ENCODE measurements around the gene KLHL6. TPM values are rescaled to one million over a fixed set of nuclear protein-coding genes. Genes with fewer than 3 reads are reported as not detected.

KLHL6 gene
- total and polyA plus RNA-seq, 4 donors: 0.42 to 3.8 (median 1.0) TPM

DNA sequence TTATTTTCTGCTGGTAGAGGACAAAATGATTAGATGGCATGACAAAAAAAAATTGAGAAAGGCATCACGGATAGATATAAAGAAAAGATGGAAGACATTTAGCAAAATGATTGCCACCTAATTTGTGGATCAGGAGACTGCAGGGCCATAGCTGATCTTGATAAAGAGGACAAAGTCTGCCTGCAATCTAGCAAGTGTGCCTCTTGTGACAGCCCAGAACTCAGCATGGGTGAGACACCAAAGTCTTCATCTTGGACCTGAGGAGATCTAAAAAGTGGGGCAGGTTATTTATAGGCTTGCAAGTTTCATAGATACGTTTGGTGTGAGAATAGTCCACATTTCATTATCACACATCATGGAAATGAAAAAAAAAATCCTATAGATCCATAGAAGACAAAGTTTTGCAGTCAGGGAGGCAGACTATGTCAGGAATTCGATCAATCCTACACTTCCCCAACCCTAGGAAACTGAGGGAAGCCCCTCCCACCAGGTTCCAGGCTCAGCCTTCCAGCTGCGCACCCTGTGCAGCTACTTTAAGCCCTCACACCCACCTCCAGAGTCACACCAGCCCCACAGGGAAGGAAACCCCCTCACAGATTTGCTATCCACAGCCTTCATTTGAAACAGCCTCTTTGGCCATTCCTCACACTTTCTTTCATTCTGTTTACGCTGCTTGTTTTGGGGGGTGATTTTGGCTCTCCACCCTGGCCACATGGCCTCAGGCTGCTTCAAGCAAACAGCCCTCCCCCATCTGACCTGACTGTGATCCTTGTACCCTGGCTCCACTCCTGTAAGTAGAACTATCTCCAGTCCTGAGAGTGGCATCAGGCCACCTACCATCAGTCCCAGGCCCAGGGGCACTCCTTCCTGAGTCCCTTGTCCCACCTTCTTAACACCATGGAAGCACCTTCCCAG, 28.1 kb upstream of the KLHL6 start (continued):
- TF ChIP-seq, protein P1, sequence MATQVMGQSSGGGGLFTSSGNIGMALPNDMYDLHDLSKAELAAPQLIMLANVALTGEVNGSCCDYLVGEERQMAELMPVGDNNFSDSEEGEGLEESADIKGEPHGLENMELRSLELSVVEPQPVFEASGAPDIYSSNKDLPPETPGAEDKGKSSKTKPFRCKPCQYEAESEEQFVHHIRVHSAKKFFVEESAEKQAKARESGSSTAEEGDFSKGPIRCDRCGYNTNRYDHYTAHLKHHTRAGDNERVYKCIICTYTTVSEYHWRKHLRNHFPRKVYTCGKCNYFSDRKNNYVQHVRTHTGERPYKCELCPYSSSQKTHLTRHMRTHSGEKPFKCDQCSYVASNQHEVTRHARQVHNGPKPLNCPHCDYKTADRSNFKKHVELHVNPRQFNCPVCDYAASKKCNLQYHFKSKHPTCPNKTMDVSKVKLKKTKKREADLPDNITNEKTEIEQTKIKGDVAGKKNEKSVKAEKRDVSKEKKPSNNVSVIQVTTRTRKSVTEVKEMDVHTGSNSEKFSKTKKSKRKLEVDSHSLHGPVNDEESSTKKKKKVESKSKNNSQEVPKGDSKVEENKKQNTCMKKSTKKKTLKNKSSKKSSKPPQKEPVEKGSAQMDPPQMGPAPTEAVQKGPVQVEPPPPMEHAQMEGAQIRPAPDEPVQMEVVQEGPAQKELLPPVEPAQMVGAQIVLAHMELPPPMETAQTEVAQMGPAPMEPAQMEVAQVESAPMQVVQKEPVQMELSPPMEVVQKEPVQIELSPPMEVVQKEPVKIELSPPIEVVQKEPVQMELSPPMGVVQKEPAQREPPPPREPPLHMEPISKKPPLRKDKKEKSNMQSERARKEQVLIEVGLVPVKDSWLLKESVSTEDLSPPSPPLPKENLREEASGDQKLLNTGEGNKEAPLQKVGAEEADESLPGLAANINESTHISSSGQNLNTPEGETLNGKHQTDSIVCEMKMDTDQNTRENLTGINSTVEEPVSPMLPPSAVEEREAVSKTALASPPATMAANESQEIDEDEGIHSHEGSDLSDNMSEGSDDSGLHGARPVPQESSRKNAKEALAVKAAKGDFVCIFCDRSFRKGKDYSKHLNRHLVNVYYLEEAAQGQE (IDR thresholded peaks at IDR 0.05): no peak

DNA sequence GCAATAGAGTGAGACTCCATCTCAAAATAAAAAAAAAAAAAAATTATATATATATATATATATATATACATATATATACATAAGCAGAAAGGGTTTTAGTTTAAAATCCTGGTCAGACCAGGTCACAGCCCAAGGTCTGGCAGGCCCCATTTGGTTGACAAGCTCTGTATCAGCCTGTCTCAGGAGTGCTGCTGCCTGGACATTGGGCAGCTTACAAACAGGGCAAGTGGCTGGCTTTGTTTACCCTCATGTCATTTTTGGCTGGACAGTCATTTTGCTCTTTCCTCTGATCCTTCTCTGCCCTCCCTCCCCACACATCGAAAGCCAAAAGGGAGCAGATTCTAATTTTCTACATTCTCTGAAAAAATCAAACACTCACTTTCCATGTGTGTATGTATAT, 26.7 kb upstream of the KLHL6 start:
- Histone ChIP-seq H3K4me1 (ENCODE audit: control insufficient read depth in 4 of 4, insufficient read depth in 4 of 4, low read length in 3 of 4) (peaks cover 8 to 32% (median 30%) of the 10 kb centered on the region in 4 donors), H3K27ac (ENCODE audit: low read depth in 1 of 2, low read length in 2 of 2) (no peak overlapping the region), H3K9ac (ENCODE audit: low read depth in 1 of 2, low read length in 2 of 2) (no peak overlapping the region), H3K9me3 (ENCODE audit: control insufficient read depth in 4 of 4, low read length in 3 of 4) (no peaks in the 10 kb centered on the region), H3K36me3 (ENCODE audit: control insufficient read depth in 4 of 4, insufficient read depth in 3 of 4, low read depth in 1 of 4, low read length in 3 of 4) (no peaks in the 10 kb centered on the region), H3K4me3 (ENCODE audit: low read depth in 1 of 3, low read length in 3 of 3) (no peak overlapping the region), H3K27me3 (ENCODE audit: control insufficient read depth in 4 of 4, insufficient read depth in 4 of 4, low read length in 3 of 4) (no peaks in the 10 kb centered on the region)
- 41% methylated on average over 1 of the region's 1 CpG for WGBS
- TF ChIP-seq RAD21 (IDR thresholded peaks at IDR 0.05) (peak in 1 of 2 donors; percentile 6), JUND (IDR thresholded peaks at IDR 0.05) (no peak), TAF1 (conservative IDR thresholded peaks at IDR 0.05) (no peak), YY1 (IDR thresholded peaks at IDR 0.05) (no peak), SP1 (IDR thresholded peaks at IDR 0.05) (no peak), HNF4A (conservative IDR thresholded peaks at IDR 0.05) (peak; percentile 33 to 44), RXRA (IDR thresholded peaks at IDR 0.05) (peak in 1 of 2 donors; percentile 43)
- TF ChIP-seq, protein P1 (IDR thresholded peaks at IDR 0.05): no peak
- DNase-seq (ENCODE audit: low spot score): no peak

DNA sequence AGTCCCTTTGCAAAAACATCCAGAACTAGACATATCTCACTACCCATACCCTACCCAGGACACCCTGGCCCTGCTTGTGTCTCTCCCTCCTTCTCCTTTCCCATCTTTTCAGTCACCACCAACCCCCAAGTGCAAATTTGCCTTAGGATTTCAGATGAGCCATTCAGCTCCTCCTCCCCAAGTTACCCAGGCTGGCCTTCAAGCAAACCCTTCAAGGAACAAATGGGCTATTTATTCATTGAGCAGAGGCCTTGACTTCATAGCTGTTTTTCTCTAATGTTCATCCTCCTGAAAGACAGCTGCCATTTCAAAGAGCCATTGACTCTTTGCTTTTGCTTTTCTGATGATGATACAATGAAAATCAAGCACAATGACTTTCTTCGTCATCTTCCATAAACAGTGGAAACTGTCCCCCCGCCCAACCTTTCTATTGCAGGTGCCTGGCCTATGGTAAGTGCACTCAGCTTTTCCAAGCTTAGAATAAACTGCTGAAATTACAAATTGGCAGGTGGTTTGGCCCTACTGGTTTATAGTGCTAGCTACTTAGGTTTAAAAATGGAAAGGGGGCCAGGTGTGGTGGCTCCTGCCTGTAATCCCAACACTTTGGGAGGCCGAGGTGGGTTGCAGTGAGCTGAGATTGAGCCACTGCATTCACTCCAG, 26.1 kb upstream of the KLHL6 start:
- peaks cover 8 to 32% (median 30%) of the 10 kb centered on the region in 4 donors for H3K4me1 ChIP-seq (ENCODE audit: control insufficient read depth in 4 of 4, insufficient read depth in 4 of 4, low read length in 3 of 4)
- 96% methylated on average over 3 of the region's 3 CpGs for WGBS
- TF ChIP-seq RAD21 (IDR thresholded peaks at IDR 0.05): no peak
- TF ChIP-seq, protein P2, sequence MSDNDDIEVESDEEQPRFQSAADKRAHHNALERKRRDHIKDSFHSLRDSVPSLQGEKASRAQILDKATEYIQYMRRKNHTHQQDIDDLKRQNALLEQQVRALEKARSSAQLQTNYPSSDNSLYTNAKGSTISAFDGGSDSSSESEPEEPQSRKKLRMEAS (IDR thresholded peaks at IDR 0.05): no peak
- TF ChIP-seq, protein P1 (IDR thresholded peaks at IDR 0.05): no peak
- TF ChIP-seq, protein P3, sequence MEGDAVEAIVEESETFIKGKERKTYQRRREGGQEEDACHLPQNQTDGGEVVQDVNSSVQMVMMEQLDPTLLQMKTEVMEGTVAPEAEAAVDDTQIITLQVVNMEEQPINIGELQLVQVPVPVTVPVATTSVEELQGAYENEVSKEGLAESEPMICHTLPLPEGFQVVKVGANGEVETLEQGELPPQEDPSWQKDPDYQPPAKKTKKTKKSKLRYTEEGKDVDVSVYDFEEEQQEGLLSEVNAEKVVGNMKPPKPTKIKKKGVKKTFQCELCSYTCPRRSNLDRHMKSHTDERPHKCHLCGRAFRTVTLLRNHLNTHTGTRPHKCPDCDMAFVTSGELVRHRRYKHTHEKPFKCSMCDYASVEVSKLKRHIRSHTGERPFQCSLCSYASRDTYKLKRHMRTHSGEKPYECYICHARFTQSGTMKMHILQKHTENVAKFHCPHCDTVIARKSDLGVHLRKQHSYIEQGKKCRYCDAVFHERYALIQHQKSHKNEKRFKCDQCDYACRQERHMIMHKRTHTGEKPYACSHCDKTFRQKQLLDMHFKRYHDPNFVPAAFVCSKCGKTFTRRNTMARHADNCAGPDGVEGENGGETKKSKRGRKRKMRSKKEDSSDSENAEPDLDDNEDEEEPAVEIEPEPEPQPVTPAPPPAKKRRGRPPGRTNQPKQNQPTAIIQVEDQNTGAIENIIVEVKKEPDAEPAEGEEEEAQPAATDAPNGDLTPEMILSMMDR (IDR thresholded peaks at IDR 0.05; ENCODE audit: low read depth, low read length, missing input control): no peak
- no peak for TF ChIP-seq HNF4A (conservative IDR thresholded peaks at IDR 0.05)
- no peak for TF ChIP-seq GABPA (IDR thresholded peaks at IDR 0.05 in 1 of 2, conservative IDR thresholded peaks at IDR 0.05 in 1 of 2)
- no peak for TF ChIP-seq TAF1 (conservative IDR thresholded peaks at IDR 0.05)
- TF ChIP-seq HNF4G (IDR thresholded peaks at IDR 0.05): no peak
- TF ChIP-seq, protein P4, sequence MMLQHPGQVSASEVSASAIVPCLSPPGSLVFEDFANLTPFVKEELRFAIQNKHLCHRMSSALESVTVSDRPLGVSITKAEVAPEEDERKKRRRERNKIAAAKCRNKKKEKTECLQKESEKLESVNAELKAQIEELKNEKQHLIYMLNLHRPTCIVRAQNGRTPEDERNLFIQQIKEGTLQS (IDR thresholded peaks at IDR 0.05): no peak
- TF ChIP-seq SP1 (IDR thresholded peaks at IDR 0.05): no peak
- no peak for TF ChIP-seq YY1 (IDR thresholded peaks at IDR 0.05)

More for the DNA sequence above, 26.1 kb upstream of the KLHL6 start:
- Histone ChIP-seq H3K9ac (ENCODE audit: low read depth in 1 of 2, low read length in 2 of 2) (no peak overlapping the region), H3K36me3 (ENCODE audit: control insufficient read depth in 4 of 4, insufficient read depth in 3 of 4, low read depth in 1 of 4, low read length in 3 of 4) (no peaks in the 10 kb centered on the region), H3K27me3 (ENCODE audit: control insufficient read depth in 4 of 4, insufficient read depth in 4 of 4, low read length in 3 of 4) (no peaks in the 10 kb centered on the region), H3K27ac (ENCODE audit: low read depth in 1 of 2, low read length in 2 of 2) (no peak overlapping the region), H3K9me3 (ENCODE audit: control insufficient read depth in 4 of 4, low read length in 3 of 4) (no peaks in the 10 kb centered on the region), H3K4me3 (ENCODE audit: low read depth in 1 of 3, low read length in 3 of 3) (no peak overlapping the region)
- no peak for DNase-seq (ENCODE audit: low spot score)

All from liver (tissue), 9 donors.